ENCODE data around the gene REC8.
"Not testable (repeated sequence)": the region's sequence is repeated elsewhere in the genome, so short reads cannot be mapped to it uniquely, and the experiment has no call there.

Gene REC8

GRCh38 chr14:24194873-24195185, 22.9 kb downstream of the REC8 start:
- no peak for TF ChIP-seq CTCF (conservative IDR thresholded peaks at IDR 0.05; ENCODE audit: control insufficient read depth, insufficient read depth, low read depth, low read length)
- H3K4me3 ChIP-seq (ENCODE audit: control insufficient read depth, low read depth, low read length), result peak overlapping the region; percentile 69
- DNase-seq (ENCODE audit: low read depth), result no peak

- H3K4me3 ChIP-seq (ENCODE audit: control insufficient read depth, low read depth, low read length), result peak within 1 kb of the TSS; percentile 69
- no peak for TF ChIP-seq CTCF (conservative IDR thresholded peaks at IDR 0.05; ENCODE audit: control insufficient read depth, insufficient read depth, low read depth, low read length)
- DNase-seq (ENCODE audit: low read depth), result peak; percentile 83
Observed at GRCh38 chr14:24195186-24196070, 23.5 kb downstream of the REC8 start, which contains the start of gene TM9SF1. TM9SF1 (minus strand) TSS chr14:24195441; CDS start chr14:24195019, 422 bp downstream.

- TF ChIP-seq CTCF (conservative IDR thresholded peaks at IDR 0.05; ENCODE audit: control insufficient read depth, insufficient read depth, low read depth, low read length), result no peak
- peak overlapping the region; percentile 69 for H3K4me3 ChIP-seq (ENCODE audit: control insufficient read depth, low read depth, low read length)
- peak; percentile 24 for DNase-seq (ENCODE audit: low read depth)
Observed at GRCh38 chr14:24196071-24197055, 24.5 kb downstream of the REC8 start.

- TF ChIP-seq CTCF (conservative IDR thresholded peaks at IDR 0.05; ENCODE audit: control insufficient read depth, insufficient read depth, low read depth, low read length), result no peak
- H3K4me3 ChIP-seq (ENCODE audit: control insufficient read depth, low read depth, low read length), result no peak overlapping the region
- no peak for DNase-seq (ENCODE audit: low read depth)
Observed at GRCh38 chr14:24197056-24197450, 25.2 kb downstream of the REC8 start.

GRCh38 chr14:24198814-24199524, 27.1 kb downstream of the REC8 start:
- H3K4me3 ChIP-seq (ENCODE audit: control insufficient read depth, low read depth, low read length), result no peak overlapping the region
- DNase-seq (ENCODE audit: low read depth), result no peak
- TF ChIP-seq CTCF (conservative IDR thresholded peaks at IDR 0.05; ENCODE audit: control insufficient read depth, insufficient read depth, low read depth, low read length), result no peak

- not testable (repeated sequence) for DNase-seq (ENCODE audit: low read depth); H3K4me3 ChIP-seq (ENCODE audit: control insufficient read depth, low read depth, low read length)
Observed at GRCh38 chr14:24202538-24202937, 30.7 kb downstream of the REC8 start.

- not testable (repeated sequence) for H3K4me3 ChIP-seq (ENCODE audit: control insufficient read depth, low read depth, low read length)
Observed at GRCh38 chr14:24203249-24203886, 31.5 kb downstream of the REC8 start.

More at GRCh38 chr14:24203249-24203886, 31.5 kb downstream of the REC8 start:
- not testable (repeated sequence) for DNase-seq (ENCODE audit: low read depth)
